Naive B cell (primary cell): ENCODE results near the gene CYB561. TPM values are rescaled to one million over a fixed set of nuclear protein-coding genes. Genes with fewer than 3 reads are reported as not detected.

ENCODE experiments used
- ATAC-seq, 2 donors: fragments of 150-1000 bp; cut with Tn5 transposase; 2 replicates each; pipeline ENCODE4 v1.10.0; 2021; ENCODE audit warnings: low read depth in 2 of 2, mild to moderate bottlenecking in 2 of 2, moderate library complexity in 2 of 2
- DNase-seq: peaks from one replicate; pipeline ENCODE4 v3.0.0; 2022
- H3K27ac Mint-ChIP-seq, 6 donors: one replicate each; pipeline ENCODE4 v1.8.0; 2020 to 2022; ENCODE audit warnings: mild to moderate bottlenecking in 6 of 6, mixed read lengths in 6 of 6, moderate library complexity in 5 of 6, inconsistent platforms in 2 of 6
- H3K27me3 Mint-ChIP-seq, 3 donors: one replicate each; pipeline ENCODE4 v1.8.0; 2021 to 2022; ENCODE audit warnings: mixed read lengths in 3 of 3, mild to moderate bottlenecking in 1 of 3
- H3K36me3 Mint-ChIP-seq, 2 donors: one replicate each; pipeline ENCODE4 v1.8.0; 2020 to 2022; ENCODE audit warnings: mixed read lengths in 2 of 2, inconsistent platforms in 1 of 2, mild to moderate bottlenecking in 1 of 2
- H3K4me1 Mint-ChIP-seq, 3 donors: one replicate each; pipeline ENCODE4 v1.8.0; 2020 to 2022; ENCODE audit warnings: mixed read lengths in 3 of 3, inconsistent platforms in 1 of 3, mild to moderate bottlenecking in 1 of 3, moderate library complexity in 1 of 3
- H3K4me3 Mint-ChIP-seq, 8 donors: one replicate each; pipeline ENCODE4 v1.8.0; 2020 to 2022; ENCODE audit warnings: mild to moderate bottlenecking in 8 of 8, mixed read lengths in 8 of 8, moderate library complexity in 8 of 8, inconsistent platforms in 2 of 8
- H3K9me3 Mint-ChIP-seq, 7 donors: one replicate each; pipeline ENCODE4 v1.8.0; 2020 to 2022; ENCODE audit warnings: mixed read lengths in 7 of 7, mild to moderate bottlenecking in 5 of 7, inconsistent platforms in 2 of 7, moderate library complexity in 1 of 7
- polyA plus RNA-seq, 6 donors: library from polyadenylated mRNA; unstranded; fragments of 300-500 nt; fragmentation: Illumina TruSeq; gene quantifications; one replicate each; pipeline ENCODE4 v1.2.3, GENCODE V29; 2021; ENCODE audit warnings: low read depth in 6 of 6

The CYB561 gene
- polyA plus RNA-seq, 6 donors from 2014 or later: 0.66 to 3.4 (median 1.6) TPM; not detected in 1

- DNase-seq: no peak
- H3K4me3 Mint-ChIP-seq: no peak overlapping the region
- no peaks in the 10 kb centered on the region for H3K9me3 Mint-ChIP-seq
- H3K36me3 Mint-ChIP-seq: no peaks in the 10 kb centered on the region
- peaks cover 8 to 39% (median 13%) of the 10 kb centered on the region in 3 donors for H3K27me3 Mint-ChIP-seq
- H3K27ac Mint-ChIP-seq: peak overlapping the region in 3 of 6 donors; percentile 15 to 74 (median 59)
- no peak for ATAC-seq
- peaks cover 6 to 12% (median 10%) of the 10 kb centered on the region in 3 donors for H3K4me1 Mint-ChIP-seq
Measured at GRCh38 chr17:63452046-63452961, 6.2 kb upstream of the CYB561 start.

- ATAC-seq: no peak
- Mint-ChIP-seq H3K4me3 (no peak overlapping the region), H3K36me3 (no peaks in the 10 kb centered on the region), H3K27me3 (peaks cover 11 to 39% (median 13%) of the 10 kb centered on the region in 3 donors), H3K4me1 (peaks cover 11 to 17% (median 12%) of the 10 kb centered on the region in 3 donors), H3K9me3 (no peaks in the 10 kb centered on the region), H3K27ac (peak overlapping the region in 1 of 6 donors; percentile 57)
- no peak for DNase-seq
Measured at GRCh38 chr17:63451150-63451549, 5.0 kb upstream of the CYB561 start.

GRCh38 chr17:63450551-63450950 lies 4.4 kb upstream of the CYB561 start:
- peaks cover 11 to 18% (median 12%) of the 10 kb centered on the region in 3 donors for H3K4me1 Mint-ChIP-seq
- peak overlapping the region in 1 of 6 donors; percentile 76 for H3K27ac Mint-ChIP-seq
- peaks cover 11 to 39% (median 13%) of the 10 kb centered on the region in 3 donors for H3K27me3 Mint-ChIP-seq

GRCh38 chr17:63448655-63449054 lies 2.5 kb upstream of the CYB561 start:
- Mint-ChIP-seq H3K36me3 (no peaks in the 10 kb centered on the region), H3K4me1 (peaks cover 16 to 27% (median 23%) of the 10 kb centered on the region in 3 donors), H3K27ac (peak overlapping the region in 2 of 6 donors; percentile 32 to 89), H3K9me3 (peaks cover 0 to 2% (median 0%) of the 10 kb centered on the region in 7 donors), H3K27me3 (peaks cover 8 to 33% (median 10%) of the 10 kb centered on the region in 3 donors), H3K4me3 (peak overlapping the region in 4 of 8 donors; percentile 19 to 85 (median 45))
- DNase-seq: no peak
- ATAC-seq: no peak

More at GRCh38 chr17:63450551-63450950, 4.4 kb upstream of the CYB561 start:
- Mint-ChIP-seq H3K9me3 (no peaks in the 10 kb centered on the region), H3K36me3 (no peaks in the 10 kb centered on the region), H3K4me3 (peak overlapping the region in 1 of 8 donors; percentile 50)
- ATAC-seq (no peak), DNase-seq (no peak)

DNA sequence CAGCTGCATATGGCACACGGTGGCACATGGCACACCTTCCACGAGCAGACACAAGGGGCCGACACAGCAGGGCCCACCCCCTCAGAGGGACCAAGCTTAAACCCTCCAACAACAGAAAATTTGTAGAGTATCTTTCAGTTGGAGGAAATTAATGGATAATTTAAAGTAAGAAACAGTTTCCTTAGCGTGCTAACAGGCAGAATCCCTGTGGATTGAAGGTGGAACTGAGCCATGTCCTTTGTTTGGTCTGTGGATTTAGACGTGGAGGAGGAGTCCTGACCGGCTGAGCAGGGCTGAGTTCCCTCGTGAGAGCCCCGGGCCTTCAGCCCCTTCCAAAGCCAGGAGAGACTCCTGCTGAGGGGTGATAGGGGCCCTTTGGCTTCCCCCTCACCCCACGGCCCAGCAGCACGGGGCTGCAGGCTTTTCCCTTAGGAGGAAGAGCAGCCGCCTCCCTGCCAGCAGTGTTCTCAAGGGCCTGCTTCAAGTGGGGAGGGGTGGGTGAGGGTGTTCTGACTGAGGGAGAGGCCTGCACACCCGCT lies 1.4 kb upstream of the CYB561 start:
- ATAC-seq (no peak), DNase-seq (no peak)
- peaks cover 0 to 2% (median 0%) of the 10 kb centered on the region in 7 donors for H3K9me3 Mint-ChIP-seq
- no peaks in the 10 kb centered on the region for H3K36me3 Mint-ChIP-seq
- peaks cover 16 to 32% (median 25%) of the 10 kb centered on the region in 3 donors for H3K4me1 Mint-ChIP-seq
- peak overlapping the region; percentile 62 to 95 (median 94) for H3K27ac Mint-ChIP-seq
- peaks cover 5 to 25% (median 8%) of the 10 kb centered on the region in 3 donors for H3K27me3 Mint-ChIP-seq
- H3K4me3 Mint-ChIP-seq: peak overlapping the region; percentile 65 to 86 (median 81)

GRCh38 chr17:63446753-63447470 lies 806 bp upstream of the CYB561 start:
- peaks cover 16 to 35% (median 27%) of the 10 kb centered on the region in 3 donors for H3K4me1 Mint-ChIP-seq
- no peaks in the 10 kb centered on the region for H3K36me3 Mint-ChIP-seq
- peaks cover 0 to 2% (median 0%) of the 10 kb centered on the region in 7 donors for H3K9me3 Mint-ChIP-seq
- ATAC-seq: peak; percentile 8 to 9
- peak overlapping the region; percentile 65 to 86 (median 81) for H3K4me3 Mint-ChIP-seq
- H3K27me3 Mint-ChIP-seq: peaks cover 5 to 22% (median 8%) of the 10 kb centered on the region in 3 donors
- peak; percentile 41 for DNase-seq
- peak overlapping the region; percentile 42 to 95 (median 94) for H3K27ac Mint-ChIP-seq

GRCh38 chr17:63445571-63445953 lies 544 bp downstream of the CYB561 start:
- H3K4me1 Mint-ChIP-seq: peaks cover 18 to 41% (median 27%) of the 10 kb centered on the region in 3 donors
- H3K27ac Mint-ChIP-seq: peak overlapping the region in 5 of 6 donors; percentile 94 to 99 (median 95)
- ATAC-seq (peak; percentile 66), DNase-seq (peak; percentile 68)
- peak overlapping the region; percentile 76 to 89 (median 84) for H3K4me3 Mint-ChIP-seq
- peaks cover 5 to 14% (median 8%) of the 10 kb centered on the region in 3 donors for H3K27me3 Mint-ChIP-seq
- H3K36me3 Mint-ChIP-seq: no peaks in the 10 kb centered on the region
- H3K9me3 Mint-ChIP-seq: peaks cover 0 to 2% (median 0%) of the 10 kb centered on the region in 7 donors

GRCh38 chr17:63445065-63445464 lies 1.0 kb downstream of the CYB561 start:
- DNase-seq: no peak
- Mint-ChIP-seq H3K27ac (peak overlapping the region; percentile 25 to 99 (median 95)), H3K4me1 (peaks cover 18 to 46% (median 30%) of the 10 kb centered on the region in 3 donors), H3K4me3 (peak overlapping the region; percentile 29 to 89 (median 83)), H3K36me3 (no peaks in the 10 kb centered on the region), H3K9me3 (peaks cover 0 to 3% (median 0%) of the 10 kb centered on the region in 7 donors), H3K27me3 (peaks cover 4 to 9% (median 5%) of the 10 kb centered on the region in 3 donors)
- no peak for ATAC-seq

GRCh38 chr17:63444457-63444856 lies 1.6 kb downstream of the CYB561 start:
- ATAC-seq: no peak
- peak overlapping the region; percentile 4 to 99 (median 95) for H3K27ac Mint-ChIP-seq

DNA sequence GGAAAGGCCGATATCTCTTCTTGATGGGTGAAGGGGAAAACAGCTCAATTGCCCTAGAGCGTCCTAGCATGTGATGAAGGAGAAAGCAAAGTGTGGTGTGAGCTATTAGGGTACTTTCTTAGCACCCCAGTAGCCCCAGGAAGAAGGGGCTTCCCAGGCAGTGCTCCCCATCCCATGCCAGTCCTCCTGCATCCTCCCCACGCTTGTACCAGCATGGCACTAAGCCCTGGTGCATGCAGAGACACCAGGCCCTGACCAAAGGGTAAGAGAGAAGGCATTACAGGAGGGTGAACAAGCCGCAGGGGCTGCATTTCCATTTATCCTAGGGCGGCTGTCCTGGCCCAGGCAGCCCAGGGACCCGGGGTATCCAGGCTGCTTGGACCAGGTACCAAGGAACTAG lies 3.1 kb downstream of the CYB561 start:
- ATAC-seq (no peak), DNase-seq (no peak)
- peak overlapping the region in 1 of 8 donors; percentile 35 for H3K4me3 Mint-ChIP-seq
- H3K27me3 Mint-ChIP-seq: peaks cover 0 to 5% (median 3%) of the 10 kb centered on the region in 3 donors
- peaks cover 22 to 46% (median 41%) of the 10 kb centered on the region in 3 donors for H3K4me1 Mint-ChIP-seq
- peak overlapping the region in 2 of 6 donors; percentile 56 to 71 for H3K27ac Mint-ChIP-seq
- no peaks in the 10 kb centered on the region for H3K36me3 Mint-ChIP-seq
- H3K9me3 Mint-ChIP-seq: peaks cover 0 to 3% (median 0%) of the 10 kb centered on the region in 7 donors

More at GRCh38 chr17:63444457-63444856, 1.6 kb downstream of the CYB561 start:
- H3K4me3 Mint-ChIP-seq: peak overlapping the region in 7 of 8 donors; percentile 76 to 89 (median 83)
- peaks cover 0 to 5% (median 5%) of the 10 kb centered on the region in 3 donors for H3K27me3 Mint-ChIP-seq
- no peak for DNase-seq
- peaks cover 22 to 52% (median 35%) of the 10 kb centered on the region in 3 donors for H3K4me1 Mint-ChIP-seq
- no peaks in the 10 kb centered on the region for H3K36me3 Mint-ChIP-seq
- peaks cover 0 to 3% (median 0%) of the 10 kb centered on the region in 7 donors for H3K9me3 Mint-ChIP-seq

DNA sequence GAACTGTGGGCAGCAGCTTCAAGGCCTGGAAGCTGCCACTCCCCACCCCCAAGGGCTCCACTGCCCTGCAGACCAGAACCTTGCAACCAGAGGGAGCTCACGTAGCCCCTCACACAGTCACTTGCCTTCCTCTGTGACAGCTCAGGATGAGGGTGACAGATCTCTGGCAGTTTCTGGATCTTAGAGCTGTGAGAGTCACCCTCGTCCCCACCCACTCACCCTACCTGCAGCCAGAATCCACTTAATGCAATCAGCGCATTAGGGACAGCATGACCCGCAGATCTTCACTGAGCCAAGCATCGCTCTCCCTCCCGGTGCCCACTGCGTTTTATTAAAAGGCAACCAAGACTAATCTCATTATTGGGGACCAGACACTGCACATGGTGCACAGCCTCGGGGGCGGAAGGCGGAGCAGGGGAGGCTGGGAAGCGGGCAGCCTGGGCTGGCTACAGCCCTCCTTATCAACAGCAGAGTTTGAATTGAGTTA lies 3.5 kb downstream of the CYB561 start:
- H3K27ac Mint-ChIP-seq: peak overlapping the region in 5 of 6 donors; percentile 56 to 86 (median 74)
- DNase-seq: peak; percentile 17
- no peak for ATAC-seq
- no peaks in the 10 kb centered on the region for H3K36me3 Mint-ChIP-seq
- H3K27me3 Mint-ChIP-seq: peaks cover 0 to 6% (median 5%) of the 10 kb centered on the region in 3 donors
- H3K4me3 Mint-ChIP-seq: peak overlapping the region in 2 of 8 donors; percentile 17 to 35
- H3K4me1 Mint-ChIP-seq: peaks cover 22 to 45% (median 39%) of the 10 kb centered on the region in 3 donors
- peaks cover 0 to 3% (median 0%) of the 10 kb centered on the region in 7 donors for H3K9me3 Mint-ChIP-seq

GRCh38 chr17:63442074-63442473 lies 4.0 kb downstream of the CYB561 start:
- no peak overlapping the region for H3K27ac Mint-ChIP-seq
- peaks cover 0 to 7% (median under 1%) of the 10 kb centered on the region in 3 donors for H3K27me3 Mint-ChIP-seq
- peaks cover 18 to 40% (median 33%) of the 10 kb centered on the region in 3 donors for H3K4me1 Mint-ChIP-seq
- no peaks in the 10 kb centered on the region for H3K36me3 Mint-ChIP-seq
- peaks cover 0 to 3% (median 0%) of the 10 kb centered on the region in 7 donors for H3K9me3 Mint-ChIP-seq
- H3K4me3 Mint-ChIP-seq: peak overlapping the region in 1 of 8 donors; percentile 35
- no peak for DNase-seq
- no peak for ATAC-seq
